ENCODE data around the gene KIRREL3.

DNA sequence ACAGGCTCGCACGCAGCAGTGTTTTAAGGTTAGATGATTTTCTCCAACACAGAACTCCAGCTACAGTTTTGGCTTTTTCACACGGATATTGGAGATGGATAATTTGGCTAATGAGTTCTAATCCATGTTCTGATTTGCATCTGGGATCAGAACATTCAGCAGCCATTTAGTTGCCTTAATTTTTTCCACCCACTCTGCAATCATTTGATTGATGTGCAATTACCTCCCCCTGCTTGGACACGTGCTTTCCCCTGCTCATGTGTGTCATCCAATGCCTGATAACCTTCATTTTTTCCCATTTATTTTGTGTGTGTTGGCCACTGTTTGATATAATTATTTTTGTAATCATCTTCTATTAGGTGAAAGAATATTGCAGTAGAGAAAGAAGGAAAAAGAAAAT, 387.3 kb downstream of the KIRREL3 start:
- TF ChIP-seq, protein P1, sequence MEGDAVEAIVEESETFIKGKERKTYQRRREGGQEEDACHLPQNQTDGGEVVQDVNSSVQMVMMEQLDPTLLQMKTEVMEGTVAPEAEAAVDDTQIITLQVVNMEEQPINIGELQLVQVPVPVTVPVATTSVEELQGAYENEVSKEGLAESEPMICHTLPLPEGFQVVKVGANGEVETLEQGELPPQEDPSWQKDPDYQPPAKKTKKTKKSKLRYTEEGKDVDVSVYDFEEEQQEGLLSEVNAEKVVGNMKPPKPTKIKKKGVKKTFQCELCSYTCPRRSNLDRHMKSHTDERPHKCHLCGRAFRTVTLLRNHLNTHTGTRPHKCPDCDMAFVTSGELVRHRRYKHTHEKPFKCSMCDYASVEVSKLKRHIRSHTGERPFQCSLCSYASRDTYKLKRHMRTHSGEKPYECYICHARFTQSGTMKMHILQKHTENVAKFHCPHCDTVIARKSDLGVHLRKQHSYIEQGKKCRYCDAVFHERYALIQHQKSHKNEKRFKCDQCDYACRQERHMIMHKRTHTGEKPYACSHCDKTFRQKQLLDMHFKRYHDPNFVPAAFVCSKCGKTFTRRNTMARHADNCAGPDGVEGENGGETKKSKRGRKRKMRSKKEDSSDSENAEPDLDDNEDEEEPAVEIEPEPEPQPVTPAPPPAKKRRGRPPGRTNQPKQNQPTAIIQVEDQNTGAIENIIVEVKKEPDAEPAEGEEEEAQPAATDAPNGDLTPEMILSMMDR (IDR thresholded peaks at IDR 0.05): no peak
- TF ChIP-seq, protein P2, sequence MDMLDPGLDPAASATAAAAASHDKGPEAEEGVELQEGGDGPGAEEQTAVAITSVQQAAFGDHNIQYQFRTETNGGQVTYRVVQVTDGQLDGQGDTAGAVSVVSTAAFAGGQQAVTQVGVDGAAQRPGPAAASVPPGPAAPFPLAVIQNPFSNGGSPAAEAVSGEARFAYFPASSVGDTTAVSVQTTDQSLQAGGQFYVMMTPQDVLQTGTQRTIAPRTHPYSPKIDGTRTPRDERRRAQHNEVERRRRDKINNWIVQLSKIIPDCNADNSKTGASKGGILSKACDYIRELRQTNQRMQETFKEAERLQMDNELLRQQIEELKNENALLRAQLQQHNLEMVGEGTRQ (IDR thresholded peaks at IDR 0.05; ENCODE audit: borderline replicate concordance, low read depth, low read length): no peak
- TF ChIP-seq TAF1 (IDR thresholded peaks at IDR 0.05; ENCODE audit: borderline replicate concordance, low read depth, low read length) (no peak), ELF1 (IDR thresholded peaks at IDR 0.05) (no peak), YY1 (IDR thresholded peaks at IDR 0.05; ENCODE audit: low read depth) (no peak)
- TF ChIP-seq, protein P3, sequence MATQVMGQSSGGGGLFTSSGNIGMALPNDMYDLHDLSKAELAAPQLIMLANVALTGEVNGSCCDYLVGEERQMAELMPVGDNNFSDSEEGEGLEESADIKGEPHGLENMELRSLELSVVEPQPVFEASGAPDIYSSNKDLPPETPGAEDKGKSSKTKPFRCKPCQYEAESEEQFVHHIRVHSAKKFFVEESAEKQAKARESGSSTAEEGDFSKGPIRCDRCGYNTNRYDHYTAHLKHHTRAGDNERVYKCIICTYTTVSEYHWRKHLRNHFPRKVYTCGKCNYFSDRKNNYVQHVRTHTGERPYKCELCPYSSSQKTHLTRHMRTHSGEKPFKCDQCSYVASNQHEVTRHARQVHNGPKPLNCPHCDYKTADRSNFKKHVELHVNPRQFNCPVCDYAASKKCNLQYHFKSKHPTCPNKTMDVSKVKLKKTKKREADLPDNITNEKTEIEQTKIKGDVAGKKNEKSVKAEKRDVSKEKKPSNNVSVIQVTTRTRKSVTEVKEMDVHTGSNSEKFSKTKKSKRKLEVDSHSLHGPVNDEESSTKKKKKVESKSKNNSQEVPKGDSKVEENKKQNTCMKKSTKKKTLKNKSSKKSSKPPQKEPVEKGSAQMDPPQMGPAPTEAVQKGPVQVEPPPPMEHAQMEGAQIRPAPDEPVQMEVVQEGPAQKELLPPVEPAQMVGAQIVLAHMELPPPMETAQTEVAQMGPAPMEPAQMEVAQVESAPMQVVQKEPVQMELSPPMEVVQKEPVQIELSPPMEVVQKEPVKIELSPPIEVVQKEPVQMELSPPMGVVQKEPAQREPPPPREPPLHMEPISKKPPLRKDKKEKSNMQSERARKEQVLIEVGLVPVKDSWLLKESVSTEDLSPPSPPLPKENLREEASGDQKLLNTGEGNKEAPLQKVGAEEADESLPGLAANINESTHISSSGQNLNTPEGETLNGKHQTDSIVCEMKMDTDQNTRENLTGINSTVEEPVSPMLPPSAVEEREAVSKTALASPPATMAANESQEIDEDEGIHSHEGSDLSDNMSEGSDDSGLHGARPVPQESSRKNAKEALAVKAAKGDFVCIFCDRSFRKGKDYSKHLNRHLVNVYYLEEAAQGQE (IDR thresholded peaks at IDR 0.05; ENCODE audit: low read depth, low read length): no peak

All from SK-N-SH (cell line).